Fibroblast of skin of right quadriceps (primary cell): ENCODE data around the gene KRT16.

Experiments
- DNase-seq: peaks from one replicate; pipeline ENCODE4 v3.0.0-alpha.2; 2013

KRT16 gene

DNA sequence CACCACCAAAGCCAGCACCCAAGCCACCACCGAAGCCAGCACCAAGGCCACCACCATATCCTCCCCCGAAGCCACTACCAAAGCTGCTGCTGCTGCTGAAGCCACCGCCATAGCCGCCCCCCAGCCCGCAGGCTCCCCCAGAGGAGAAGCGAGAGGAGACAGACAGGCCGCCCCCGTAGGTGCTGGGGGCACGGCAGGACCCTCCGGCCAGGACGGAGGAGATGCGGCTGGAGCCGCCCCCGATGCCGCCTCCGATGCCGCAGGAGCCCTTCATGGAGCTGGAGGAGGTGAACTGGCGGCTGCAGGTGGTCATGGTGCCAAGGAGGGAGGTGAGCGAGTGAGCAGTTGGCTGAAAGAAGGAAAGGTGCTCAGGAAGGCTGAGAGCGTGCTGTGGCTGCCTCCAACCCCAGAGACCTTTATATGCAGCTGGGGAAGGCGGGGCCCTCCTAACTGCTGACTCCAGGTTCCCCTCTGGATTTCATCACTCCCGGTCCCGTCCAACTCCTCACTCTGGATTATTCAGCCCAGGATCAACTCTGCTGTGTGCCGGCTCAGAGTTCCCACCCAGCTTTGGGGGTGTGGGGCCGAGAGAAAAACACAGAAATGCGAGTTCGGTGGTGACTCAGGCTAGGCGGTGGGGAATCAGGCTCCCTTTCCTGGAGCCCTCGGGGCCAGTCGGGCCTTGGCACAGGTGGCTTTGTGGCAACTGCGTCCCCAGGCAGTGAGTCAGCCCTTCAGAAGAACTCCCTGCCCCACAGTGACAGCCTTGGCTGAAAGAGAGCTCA, at the start of gene KRT16:
TSS of gene KRT16 (minus strand) at position 392 of the 785 bp plus-strand sequence. CDS start at position 313, 79 bp downstream.
- DNase-seq, result peak; percentile 15

DNA sequence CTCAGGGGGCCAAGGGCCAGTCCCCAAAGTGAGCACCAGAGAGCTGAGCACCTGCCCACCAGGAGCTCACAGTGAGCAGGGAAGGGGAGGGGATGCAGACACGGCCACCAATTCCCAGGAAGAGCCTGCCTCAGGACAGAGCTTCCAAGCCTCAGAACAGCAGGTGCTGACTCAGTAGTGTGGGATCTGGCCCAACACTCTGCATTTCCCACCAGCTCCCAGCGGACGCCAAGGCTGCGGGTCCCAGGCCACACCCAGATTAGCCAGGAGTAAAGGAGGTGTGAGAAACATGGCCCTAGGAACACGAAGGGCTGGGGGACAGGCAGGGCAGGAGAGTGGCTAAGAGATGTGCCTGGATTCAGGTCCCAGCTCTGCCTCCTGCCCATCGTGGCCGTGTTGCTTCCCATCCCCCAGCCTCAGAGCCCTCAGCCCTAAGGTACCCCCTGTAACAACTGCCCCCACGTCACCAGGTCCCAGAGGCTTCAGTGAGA, 47.7 kb upstream of the KRT16 start:
- no peak for DNase-seq

DNA sequence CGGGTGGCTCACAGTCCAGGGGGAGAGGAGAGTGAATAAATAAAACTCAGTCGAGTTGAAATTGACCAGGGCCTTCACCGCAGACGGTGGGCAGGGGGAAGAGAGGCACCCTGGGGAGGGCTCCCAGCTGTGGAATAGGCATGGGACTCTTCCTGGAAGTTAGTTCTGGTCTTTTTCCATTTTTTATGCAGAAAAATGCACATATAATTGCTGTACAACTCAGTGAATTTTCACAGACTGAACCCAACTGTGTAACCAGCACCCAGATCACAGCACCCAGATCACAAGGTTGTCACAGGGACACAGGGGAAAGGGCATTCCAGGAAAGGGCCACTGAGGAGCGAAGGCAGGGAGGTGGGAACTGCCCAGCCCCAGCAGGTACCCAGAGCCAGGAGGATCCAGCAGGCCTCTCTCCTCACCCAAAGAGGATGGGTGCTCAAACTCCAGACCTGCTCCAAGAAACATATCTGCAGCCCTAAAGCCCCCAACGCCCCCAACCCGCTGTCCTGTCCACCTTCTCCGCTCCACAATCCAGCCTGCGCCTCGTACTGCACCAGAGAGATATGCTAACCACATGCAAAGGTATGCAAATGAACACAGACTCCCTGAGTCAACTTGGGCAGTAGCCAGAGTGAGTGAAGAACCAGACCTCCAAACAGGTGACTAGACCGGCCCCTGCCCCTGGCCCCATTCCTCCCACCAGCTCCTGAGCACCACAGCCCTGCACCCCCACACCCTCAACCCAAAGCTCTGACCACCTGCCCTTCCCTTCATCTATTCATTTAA, 47.1 kb upstream of the KRT16 start:
- DNase-seq, result no peak

DNA sequence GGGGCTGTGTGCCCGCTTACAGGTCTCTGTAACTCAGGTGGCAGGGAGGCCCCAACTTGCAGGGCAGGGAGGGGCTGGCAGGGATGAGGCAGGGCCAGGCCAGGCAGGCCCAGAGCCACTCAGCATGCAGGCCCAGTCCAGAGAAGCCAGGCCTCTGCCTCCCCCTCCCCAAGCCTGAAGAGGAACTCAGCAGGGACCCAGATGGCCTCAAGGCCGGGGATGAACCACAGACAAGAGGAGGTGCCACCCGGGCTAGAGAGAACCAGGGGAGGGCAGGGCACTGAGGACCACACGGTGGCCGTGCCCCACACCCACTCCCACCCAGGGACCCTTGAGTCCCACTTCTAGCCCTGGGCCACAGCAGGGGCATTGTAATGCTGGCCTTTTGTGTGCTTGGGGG, 46.3 kb upstream of the KRT16 start:
- no peak for DNase-seq

DNA sequence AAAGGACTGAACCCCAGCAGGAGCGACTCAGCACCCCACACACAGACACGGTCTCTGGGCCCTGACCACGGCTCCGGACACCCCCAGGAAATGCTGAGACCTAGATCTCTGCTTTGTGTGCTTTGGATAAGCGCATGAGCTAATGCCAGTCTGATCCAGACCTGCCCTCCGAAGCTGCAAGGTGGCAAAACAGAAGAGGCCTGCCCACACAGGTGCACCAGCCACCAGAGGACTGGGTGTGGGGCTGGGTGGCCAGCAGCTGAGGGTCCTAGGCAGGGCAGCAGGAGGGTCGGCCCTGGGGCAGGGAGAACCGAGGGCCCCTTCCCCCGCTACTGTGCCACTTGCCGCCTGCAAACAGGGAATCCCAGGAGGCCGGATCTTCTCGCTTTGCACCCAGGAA, 45.4 kb upstream of the KRT16 start:
- DNase-seq, result no peak

DNA sequence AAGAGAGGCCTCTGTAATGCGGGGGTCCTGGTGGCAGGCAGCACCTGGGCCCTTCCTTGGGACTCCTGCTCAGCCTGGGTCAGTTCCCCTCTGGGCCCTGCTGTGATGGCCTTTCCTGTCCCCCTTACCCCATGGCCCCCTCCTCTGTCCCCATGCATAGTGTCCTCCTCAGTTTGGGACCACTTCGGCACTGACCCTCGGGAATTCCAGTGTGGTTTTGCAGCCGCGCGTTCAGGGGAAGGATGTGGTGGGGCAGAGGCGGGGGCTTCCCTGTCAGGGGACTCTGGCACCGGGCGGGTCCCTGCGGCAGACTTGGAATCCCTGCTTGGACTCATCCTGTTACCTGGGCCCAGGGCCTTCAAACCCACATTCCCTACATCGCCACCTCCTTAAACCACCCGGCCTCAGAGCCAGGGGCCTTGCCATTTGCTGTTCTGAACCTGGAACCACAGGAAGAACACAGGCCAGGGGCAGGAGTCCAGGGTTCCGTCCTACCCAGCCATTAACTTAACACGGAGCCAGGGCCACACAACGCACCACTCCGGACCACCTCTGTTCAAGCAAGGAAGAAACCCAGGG, 44.7 kb upstream of the KRT16 start:
- no peak for DNase-seq

DNA sequence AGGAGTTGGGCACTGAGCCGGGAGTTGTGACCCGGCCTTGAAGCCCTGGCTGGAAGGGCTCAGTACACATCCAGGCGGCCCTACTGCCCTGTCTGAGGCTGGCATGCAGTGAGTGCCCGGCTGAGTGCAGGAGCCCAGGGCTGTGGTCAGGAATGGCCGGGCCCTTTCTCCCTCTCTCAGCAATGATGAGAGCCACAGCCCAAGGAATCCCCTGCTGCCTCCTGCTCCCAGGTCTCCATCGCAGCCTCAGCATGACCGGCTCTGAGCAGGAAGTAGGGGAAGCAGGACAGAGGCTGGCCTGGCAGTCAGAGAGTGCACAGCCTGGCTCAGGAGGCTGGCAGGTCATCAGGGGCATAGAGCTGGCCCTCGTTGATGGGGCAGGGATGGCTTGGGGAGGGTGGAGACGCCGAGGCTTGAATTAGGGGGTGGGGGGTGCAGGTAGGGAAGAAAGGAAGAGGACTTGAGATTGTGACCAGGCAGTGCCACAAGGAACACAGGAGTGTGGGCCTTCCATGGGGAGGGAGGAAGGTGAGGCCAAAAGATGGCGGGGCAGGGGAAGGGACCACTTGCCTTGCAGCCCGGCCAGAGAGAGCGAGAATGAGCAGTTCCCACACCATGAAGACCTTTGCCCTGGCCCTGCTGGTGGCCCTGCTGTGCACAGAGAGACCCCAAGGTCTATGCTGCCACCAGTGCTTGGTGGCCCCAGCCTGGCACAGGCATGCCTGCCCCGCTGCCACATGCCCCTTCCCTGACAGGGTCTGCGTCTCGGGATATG, 43.9 kb upstream of the KRT16 start:
- no peak for DNase-seq

DNA sequence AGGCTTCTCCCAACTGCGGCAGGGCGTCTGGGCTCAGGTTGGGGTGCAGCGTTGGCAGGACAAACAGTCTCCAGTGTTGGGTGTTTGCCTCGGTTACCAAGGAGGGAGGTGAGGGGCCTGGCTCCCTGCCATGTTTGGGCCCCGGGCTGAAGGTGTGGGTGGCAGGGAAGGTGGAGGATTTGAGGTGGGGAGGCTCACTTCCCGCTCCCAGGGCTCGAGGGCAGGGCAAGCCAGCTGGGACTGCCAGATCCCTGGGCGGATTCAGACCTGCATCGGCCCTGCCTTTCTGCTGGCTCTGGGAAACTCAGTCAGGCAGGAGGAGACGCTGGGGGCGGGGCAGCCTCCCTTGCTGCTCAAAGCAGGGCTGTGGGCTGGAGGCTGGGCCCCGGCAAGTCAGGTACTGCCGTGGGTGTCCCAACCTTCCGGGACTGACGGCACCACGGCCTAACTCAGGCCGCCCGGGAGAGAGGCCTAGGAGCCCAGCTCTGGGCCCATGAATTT, 43.1 kb upstream of the KRT16 start:
- no peak for DNase-seq

DNA sequence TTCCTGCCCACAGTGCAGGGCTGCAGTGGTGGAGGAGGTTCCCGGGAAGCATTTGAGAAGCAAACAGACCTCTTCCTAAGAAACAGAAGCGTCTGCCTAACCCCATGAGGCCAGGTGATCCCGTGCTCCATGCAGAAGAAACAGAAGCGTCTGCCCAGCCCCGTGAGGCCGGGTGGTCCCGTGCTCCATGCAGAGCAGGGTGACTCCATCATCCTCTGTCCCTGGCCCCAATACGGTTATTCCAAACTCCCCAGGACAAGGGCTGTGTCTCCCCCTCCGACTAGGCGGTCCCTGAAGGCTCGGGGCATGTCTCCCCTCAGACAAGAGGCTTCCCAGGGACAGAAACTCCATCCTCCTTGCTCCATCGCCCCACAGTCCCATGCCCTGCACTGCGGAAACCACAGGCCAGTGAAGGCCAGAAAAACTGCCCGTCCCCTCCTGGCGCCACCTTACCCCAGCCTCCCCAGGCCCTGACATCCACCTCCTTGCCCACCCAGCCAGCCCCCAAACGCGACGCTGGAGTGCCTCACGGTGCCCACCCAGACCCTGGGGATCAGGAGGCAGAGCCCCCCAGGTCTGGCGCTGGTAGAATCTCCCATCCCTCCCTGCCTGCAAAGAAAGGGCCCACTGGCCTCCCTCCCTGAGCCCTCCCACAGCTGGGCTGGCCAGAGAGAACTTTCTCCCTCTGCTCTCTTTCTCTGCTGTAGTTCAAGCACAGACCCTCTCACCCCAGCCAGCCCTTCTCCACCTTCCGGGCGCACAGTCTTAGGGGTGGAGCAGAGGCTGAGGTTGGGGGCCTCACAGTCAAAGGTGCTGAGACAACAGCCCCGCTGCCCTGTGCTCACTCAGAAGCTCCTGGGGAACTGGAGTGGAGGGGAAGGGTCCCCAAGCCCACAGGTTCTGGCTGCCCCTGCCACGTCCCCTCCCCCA, 42.4 kb upstream of the KRT16 start:
- no peak for DNase-seq

DNA sequence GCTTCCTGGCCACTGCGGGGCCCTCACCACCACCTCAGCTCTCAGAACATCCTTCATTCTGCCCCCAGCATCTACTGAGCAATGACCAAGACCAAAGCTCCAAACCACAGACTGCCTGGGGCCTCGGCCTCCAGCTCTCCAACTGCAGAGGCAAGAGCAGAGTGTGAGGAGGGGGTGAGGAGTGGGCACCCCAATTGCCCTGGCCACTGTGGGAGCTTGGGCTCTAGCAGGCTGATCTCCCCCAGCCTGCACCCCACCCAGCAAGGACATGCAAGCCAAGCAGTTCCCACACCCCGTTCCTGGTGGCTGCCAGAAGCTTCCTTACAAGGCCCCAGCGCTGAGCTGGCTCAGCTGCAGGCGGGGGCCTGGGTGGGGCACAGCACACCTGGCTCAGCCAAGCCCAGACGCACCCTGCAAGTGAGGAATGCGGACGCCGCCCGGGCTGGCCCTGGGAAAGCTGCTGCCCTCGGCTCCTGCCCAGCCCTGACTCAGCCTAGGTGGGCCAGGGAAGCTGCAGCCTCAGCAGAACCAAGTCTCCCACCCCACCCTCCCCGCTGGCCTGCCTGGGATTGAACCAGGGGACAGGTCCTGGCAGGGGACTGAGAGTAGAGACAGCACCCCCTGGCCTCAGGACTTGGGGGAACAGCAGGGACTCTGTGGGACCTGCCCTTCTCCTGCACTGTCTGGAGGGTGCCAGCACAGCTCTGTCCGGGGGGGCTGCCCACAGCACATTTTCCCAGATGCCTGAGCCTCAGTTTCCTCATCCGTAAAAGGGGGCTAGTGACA, 41.5 kb upstream of the KRT16 start:
- DNase-seq, result no peak

DNA sequence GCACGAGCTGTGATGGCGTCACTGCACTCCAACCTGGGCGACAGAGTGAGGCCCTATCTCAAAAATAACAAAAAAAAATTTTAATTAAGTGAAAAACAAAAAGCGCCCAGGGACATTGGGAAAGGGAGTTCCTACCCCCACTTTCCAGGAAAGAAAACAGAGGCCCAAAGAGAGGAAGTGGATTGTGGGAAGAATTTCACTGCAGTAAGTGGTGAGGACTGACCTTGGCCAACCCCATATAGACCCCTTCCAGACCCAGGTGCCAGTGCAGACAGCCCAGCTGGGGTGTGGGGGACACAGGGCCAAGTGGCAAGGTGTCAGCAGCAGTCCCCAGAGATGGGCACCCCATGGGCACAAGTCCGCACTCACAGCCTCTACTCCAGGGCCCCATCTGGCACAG, 40.9 kb upstream of the KRT16 start:
- no peak for DNase-seq

DNA sequence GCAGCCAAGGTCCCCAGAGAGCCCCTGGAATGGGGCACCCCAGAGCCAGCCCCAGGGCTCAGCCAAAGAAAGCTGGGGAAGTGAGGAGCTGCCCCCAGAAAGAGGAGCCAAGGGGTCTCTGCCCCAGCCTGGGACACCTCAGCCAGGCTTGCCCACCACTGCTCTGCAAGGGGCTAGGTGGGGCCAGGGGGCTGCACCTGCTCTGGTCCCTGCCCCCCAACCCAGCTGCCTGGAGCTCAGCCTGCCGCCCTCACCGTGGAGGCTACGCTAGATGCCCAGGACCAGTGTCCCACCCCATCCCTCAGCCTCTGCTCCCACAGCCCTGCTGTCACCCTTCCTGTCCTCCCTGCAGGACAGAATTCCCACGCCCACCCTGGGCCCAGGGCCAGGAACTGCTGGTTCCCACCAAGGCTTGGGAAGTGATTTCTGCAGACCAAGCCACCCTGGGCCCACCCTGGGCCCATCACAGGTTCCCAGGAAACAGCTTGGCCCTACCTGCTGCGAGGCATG, 39.9 kb upstream of the KRT16 start:
- no peak for DNase-seq

DNA sequence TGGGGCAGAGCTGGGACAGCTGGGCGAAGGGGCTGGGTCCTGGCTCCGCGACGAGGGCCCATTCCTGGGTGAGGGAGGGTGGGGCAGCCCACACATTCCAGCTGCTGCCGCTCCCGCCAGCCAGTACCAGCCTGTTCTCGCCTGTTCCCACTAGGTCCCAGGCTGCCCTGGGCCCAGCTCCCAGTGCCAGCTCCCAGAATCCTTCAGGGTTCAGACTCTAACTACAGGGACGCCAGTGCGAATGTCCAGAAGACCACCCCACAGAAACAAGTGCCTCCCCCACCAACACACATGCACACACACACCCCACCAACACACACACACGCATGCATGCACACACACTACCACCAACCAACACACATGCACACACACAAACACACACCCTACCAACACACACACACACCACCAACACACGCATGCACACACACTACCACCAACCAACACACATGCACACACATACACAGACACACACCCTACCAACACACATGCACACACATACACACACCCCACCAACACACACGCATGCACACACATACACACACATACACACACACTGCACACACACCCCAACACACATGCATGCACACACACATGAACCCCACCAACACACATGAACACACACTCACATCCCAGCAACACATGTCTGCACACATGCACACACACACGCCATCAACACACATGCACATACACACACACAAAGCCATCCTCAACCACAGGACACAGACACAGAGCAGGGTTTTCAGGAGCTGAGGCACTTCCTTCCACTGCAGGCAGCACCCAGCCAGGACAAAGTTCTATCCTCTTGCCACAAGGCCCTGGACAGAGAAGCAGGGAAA, 39.3 kb upstream of the KRT16 start:
- DNase-seq, result no peak

DNA sequence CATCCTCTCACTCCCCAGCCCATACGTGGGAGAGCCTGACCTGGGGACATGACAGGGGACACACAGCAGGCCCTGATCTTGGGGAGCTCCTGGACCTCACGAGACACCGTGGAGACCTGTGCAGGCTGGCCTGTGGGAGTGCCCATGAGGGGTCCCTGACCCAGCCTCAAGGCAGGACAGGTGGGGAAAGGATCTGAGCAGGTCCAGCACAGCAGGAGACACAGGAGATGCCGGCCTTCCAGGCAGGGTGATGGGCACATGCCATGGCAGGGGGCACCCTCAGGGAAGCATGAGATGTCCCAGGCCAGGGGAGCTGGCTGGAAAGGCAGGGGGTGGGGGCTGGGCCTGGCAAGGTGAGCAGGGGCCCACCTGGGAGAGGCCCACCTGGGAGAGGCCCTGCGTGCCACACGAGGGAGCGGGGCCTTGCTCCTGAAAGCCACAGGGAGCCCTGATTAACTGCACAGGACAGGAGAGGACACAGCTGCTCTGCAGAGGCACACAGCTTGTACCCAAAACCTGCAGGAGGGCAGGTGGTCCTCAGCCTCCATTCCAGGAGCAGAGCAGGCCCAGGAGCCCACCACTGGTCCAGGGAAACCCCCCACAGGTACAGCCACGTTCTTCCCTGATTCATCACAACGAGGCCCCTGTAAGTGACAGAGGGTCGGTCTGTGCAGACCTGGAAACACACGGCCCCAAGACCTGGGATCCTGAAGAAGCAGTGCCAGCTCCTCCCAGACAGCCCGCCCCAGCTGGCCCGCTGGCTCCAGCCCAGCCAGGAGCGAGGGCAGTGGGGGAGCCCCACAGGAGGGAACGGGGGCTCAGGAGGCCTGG, 38.4 kb upstream of the KRT16 start:
- no peak for DNase-seq

DNA sequence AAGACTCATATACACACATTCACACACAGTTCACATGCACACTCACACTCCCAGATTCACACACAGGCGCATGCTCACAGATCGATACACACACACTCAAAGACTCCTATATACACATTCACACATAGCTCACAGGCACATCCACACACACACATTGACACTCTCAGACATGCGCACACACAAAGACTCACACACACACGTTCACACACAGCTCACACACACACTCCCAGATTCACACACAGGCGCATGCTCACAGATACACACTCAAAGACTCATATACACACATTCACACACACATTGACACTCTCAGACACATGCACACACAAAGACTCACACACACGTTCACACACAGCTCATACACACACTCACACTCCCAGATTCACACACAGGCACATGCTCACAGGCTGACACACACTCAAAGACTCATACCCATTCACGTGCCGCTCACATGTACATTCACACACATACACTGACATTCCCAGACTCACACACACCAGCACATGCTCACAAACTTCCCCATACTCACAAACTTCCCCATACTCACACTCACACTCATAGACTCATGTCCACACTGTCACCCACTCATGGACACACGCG, 37.5 kb upstream of the KRT16 start:
- DNase-seq, result no peak

DNA sequence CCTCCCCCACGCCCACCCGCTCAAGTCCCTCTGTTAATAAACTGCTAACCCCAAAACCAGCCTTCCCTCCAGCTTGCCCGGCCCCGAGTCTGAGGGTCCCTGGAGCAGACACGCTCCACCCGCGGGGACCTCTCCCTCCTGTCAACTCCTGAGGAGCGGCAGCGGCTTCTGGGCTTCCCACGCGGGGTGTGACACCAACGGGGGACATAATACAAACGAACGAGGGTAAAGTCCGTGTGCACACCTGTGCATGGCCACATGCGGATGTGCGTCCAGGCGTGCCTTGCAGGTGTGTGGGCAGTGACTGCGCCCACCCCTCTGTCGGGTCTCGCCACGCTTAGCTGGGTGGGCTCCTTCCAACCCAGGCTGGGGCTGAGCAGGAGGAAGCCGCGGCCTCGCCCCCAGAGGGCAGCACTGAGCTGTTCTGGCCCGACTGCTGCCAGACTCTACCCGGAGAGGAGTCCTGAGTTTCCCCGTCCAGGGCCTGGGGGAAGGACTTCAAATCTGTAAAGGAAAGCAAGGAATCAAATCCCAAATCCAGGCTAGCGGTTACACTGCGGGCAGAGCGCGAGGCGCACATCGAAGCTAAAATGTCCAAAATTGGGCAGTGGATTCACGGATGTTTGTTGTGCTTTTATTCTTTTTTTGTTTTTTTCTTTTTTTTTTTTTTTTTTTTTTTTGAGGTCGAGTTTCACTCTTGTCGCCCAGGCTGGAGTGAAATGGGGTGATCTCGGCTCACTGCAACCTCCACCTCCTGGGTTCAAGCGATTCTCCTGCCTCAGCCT, 36.0 kb upstream of the KRT16 start:
- DNase-seq, result peak; percentile 81

DNA sequence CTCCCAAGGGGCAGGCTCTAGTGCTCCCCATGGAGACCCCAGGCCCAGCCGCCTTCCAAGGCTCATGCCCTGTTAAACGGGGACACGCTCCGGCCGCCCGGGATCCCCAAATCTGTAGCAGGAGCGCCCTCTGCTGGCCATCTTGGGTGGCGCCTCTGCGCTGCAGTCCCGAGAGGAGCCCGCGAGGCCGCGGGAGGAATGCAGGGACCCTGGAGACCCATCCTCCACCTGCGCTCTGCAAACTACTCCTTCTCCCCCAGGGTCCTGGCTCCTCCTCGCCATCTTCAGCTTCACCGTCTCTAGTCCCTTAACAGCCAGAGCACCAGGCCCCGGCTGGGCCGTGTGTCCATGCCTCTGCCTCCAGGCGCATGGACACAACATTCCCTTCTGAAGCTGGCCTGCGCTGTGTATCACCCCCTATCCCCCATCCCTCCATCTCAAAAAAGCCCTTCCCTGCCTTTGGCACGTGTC, 35.4 kb upstream of the KRT16 start:
- peak; percentile 74 for DNase-seq
